Measurements from ENCODE around the gene MITD1. TPM values are rescaled to one million over a fixed set of nuclear protein-coding genes. Genes with fewer than 3 reads are reported as not detected.

Gene MITD1
- total and polyA plus RNA-seq, 2 of the 13 experiments (the other 11 are each of a cell fraction or from before 2014, with no cell fraction given), result 17.8 to 43.7 TPM

- TF ChIP-seq GFI1 (CRISPR knock-in tag; IDR thresholded peaks at IDR 0.05; ENCODE audit: borderline replicate concordance) (0 out of 2 replicates have a peak, but pooled peaks have one; percentile 28), FOXA3 (CRISPR knock-in tag; IDR thresholded peaks at IDR 0.05) (peak; percentile 78), STAG1 (CRISPR knock-in tag; IDR thresholded peaks at IDR 0.05) (peak; percentile 23), WIZ (CRISPR knock-in tag; IDR thresholded peaks at IDR 0.05) (no peak; the same call in 1 of the 2 replicates), TSC22D2 (CRISPR knock-in tag; IDR thresholded peaks at IDR 0.05; ENCODE audit: borderline replicate concordance) (peak; percentile 99; the same call in 1 of the 2 replicates), FOXO4 (CRISPR knock-in tag; conservative IDR thresholded peaks at IDR 0.05) (no peak), ZNF850 (CRISPR knock-in tag; conservative IDR thresholded peaks at IDR 0.05) (no peak), NCOA5 (CRISPR knock-in tag; IDR thresholded peaks at IDR 0.05) (no peak; the same call in 1 of the 2 replicates), PRDM15 (CRISPR knock-in tag; IDR thresholded peaks at IDR 0.05) (no peak; the same call in 1 of the 2 replicates), KDM6A (CRISPR knock-in tag; IDR thresholded peaks at IDR 0.05; ENCODE audit: low read depth) (peak; percentile 31; the same call in 1 of the 2 replicates), PAF1 (CRISPR knock-in tag; IDR thresholded peaks at IDR 0.05) (no peak), ZEB1 (IDR thresholded peaks at IDR 0.05; ENCODE audit: insufficient replicate concordance, low read depth) (peak; percentile 76), XRCC5 (optimal IDR thresholded peaks at IDR 0.05; ENCODE audit: low read length) (peak; percentile 100), GABPA (IDR thresholded peaks at IDR 0.05; ENCODE audit: low read depth, low read length) (peak; percentile 92), GABPA (CRISPR knock-in tag; IDR thresholded peaks at IDR 0.05; ENCODE audit: low read depth) (peak; percentile 99), TRIM24 (CRISPR knock-in tag; IDR thresholded peaks at IDR 0.05) (no peak), ZBTB49 (CRISPR knock-in tag; IDR thresholded peaks at IDR 0.05; ENCODE audit: borderline replicate concordance) (peak; percentile 79; the same call in 1 of the 2 replicates)
- TF ChIP-seq, protein P1, sequence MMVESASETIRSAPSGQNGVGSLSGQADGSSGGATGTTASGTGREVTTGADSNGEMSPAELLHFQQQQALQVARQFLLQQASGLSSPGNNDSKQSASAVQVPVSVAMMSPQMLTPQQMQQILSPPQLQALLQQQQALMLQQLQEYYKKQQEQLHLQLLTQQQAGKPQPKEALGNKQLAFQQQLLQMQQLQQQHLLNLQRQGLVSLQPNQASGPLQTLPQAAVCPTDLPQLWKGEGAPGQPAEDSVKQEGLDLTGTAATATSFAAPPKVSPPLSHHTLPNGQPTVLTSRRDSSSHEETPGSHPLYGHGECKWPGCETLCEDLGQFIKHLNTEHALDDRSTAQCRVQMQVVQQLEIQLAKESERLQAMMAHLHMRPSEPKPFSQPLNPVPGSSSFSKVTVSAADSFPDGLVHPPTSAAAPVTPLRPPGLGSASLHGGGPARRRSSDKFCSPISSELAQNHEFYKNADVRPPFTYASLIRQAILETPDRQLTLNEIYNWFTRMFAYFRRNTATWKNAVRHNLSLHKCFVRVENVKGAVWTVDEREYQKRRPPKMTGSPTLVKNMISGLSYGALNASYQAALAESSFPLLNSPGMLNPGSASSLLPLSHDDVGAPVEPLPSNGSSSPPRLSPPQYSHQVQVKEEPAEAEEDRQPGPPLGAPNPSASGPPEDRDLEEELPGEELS (CRISPR knock-in tag; IDR thresholded peaks at IDR 0.05), result peak; percentile 71
- TF ChIP-seq, protein P2, sequence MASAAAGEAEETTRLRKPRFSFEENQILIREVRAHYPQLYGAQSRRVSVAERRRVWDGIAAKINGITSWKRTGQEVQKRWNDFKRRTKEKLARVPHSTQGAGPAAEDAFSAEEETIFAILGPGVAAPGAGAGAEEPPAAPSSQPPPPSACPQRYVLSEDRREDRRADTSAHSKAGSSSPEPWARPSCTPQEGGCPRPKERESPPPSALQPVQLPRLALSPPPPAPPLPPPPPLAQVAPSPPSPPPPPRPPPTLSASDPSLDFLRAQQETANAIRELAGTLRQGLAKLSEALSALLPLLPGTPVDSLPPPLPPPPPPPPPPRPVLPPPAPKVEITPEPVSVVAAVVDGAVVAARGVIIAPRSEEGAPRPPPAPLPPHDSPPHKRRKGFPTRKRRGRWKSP (CRISPR knock-in tag; IDR thresholded peaks at IDR 0.05), result peak; percentile 62
Measured at GRCh38 chr2:99180755-99181623, at the start of gene MITD1, which contains the start of gene MRPL30 (continued).

All from HepG2 (cell line).